GM18873 (cell line): ENCODE data around the gene GYS2.

Source experiments
- ATAC-seq: cut with Tn5 transposase; IDR thresholded peaks from one replicate; pipeline ENCODE4 v1.9.1; 2021; ENCODE audit warnings: mild to moderate bottlenecking, moderate library complexity, moderate number of reproducible peaks; ENCODE audit not compliant: unreplicated experiment, low FRiP score

Gene GYS2

GRCh38 chr12:21559855-21560569 is 44.6 kb downstream of the GYS2 start:
- ATAC-seq = no peak

DNA sequence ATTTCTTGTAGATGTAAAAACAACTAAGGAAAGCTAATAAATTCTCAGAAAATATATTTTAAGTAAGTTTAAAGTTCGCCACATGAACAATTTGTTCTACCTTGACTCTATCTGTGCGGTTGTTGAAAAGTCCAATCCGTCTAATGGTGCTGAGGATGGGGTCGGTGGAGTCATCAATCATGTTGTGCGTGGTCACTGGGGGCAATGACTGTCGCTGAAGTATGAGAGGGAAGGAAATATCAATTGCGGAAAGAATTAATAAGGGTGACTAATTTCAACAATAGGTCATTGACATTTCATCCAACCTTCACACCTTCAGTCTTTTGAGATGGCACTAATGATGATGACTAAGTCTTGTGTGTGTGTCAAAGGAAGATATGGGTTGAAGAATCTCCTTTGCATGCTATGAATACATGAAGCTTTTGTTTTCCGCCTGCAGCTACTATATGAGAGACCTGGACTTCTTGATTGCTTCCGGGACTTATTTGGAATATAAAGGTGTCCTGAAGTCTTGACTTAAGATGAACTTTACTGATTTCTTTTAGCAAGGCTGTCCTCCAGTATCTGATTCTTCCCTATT is 46.5 kb downstream of the GYS2 start:
- no peak for ATAC-seq

DNA sequence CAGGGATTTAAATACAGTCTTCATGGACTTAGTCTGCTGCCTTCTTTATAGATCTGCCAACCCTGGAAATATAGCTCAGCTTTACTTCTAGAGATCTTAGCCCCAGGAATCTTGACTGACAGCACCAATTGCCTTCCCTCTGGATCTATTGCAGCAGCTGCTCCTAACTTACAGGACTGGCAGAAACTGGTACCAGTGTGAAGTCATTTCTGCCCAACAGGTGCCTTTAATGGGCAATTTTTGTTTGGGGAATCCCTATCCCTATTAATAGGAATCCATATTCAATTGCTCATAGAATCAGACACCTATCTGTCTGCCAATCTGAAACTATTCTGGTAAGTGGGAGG is 51.3 kb downstream of the GYS2 start:
- no peak for ATAC-seq

DNA sequence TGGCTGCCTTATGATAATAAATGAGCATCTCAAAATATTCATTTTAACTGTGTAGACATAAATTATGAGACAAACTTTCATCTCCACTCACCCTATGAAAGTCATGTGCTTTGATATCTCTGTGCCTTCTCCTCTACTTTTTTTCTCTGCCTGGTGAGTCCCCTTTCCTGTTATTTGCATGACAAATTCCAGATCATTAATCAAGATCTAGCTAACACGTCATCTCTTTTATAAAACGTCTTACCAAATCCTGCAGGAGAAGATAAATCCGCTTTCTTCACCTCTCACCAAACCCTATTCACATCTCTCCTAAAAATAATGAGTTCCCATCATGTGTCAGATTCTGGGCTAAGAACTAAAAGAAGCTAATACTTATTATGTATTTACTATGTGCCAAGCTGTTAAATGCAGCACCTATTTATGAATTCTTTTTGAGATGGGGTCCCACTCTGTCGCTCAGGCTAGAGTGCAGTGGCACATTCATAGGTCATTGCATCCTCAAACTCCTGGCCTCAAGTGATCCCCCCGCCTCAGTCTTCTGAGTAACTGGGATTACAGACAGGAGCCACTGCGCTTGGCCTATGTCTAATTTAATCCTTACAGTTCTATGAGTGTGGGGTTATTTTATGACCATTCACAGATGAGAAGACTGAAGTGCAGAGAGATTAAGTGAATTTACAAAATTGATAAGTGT is 51.9 kb downstream of the GYS2 start:
- ATAC-seq = no peak

DNA sequence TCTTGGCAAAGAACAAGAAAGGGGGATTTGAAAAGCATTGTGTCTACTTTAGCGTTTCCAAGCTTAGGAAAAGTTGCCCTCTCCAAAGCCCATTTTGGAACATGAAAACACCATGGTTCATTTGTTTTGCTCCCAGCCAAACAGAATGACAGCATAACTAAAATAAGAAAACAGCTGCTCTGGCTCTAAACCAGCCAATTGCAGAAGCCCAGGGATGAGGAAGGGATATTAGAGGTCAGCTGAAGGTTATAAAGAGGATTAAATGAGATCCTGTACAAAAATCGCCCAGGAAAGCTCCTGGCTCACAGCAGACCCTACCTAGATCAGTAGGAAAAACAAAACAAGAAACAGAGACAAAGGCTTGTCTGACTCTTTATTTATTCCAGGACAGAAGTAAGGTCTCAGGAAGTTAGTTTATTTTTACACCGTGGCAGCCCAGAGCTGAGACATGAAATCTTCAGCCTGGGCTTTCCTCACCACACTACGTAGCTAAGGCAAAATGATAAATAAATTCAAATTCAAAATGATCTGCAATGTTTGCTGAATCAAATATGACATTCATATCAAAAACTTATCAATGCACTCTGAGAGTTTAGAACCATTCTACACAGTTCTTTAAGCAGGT is 52.7 kb downstream of the GYS2 start:
- ATAC-seq = no peak

- ATAC-seq = no peak
Observed at GRCh38 chr12:21547437-21547836, 57.2 kb downstream of the GYS2 start.

DNA sequence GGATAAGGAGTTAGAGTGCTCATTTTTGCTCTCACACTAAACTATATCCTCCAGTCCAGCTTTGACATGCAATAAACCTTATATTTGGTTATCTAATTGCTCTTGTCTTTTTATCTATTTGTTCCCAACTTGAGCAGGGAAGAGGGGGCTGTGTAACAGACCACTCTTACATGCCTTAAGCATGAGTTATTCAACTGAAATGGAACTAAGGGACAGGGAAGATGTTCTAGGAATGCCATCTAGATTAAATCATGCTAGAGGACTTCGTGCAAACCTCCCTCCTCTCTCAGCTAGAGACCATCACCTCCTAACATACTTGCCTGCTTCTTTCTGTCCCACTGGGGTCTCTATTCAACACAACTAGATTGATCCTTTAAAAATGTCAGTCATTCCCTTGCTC is 57.9 kb downstream of the GYS2 start:
- ATAC-seq = no peak

- no peak for ATAC-seq
Observed at GRCh38 chr12:21545557-21545956, 59.1 kb downstream of the GYS2 start.

- no peak for ATAC-seq
Observed at GRCh38 chr12:21543151-21543550, 61.5 kb downstream of the GYS2 start.

DNA sequence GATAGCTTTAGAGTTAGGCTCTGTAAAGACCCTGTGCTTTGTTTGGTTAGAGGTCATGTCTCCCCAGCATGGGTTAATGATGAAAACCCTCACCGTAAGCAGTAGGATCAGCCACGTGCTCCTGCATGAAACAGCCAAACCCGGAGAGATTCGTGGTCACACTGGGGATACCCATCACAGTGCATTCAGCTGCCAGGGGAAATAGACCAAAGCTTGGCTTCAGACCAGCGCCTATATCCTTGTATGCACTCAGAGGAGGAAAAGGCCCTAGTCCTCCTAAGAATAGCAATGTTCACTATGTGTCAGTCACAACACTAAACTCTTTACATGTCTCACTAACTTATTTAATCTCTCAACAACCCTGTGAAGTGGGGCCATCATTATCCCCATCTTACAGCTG is 62.2 kb downstream of the GYS2 start:
- ATAC-seq = no peak

- no peak for ATAC-seq
Observed at GRCh38 chr12:21541773-21542172, 62.9 kb downstream of the GYS2 start.

DNA sequence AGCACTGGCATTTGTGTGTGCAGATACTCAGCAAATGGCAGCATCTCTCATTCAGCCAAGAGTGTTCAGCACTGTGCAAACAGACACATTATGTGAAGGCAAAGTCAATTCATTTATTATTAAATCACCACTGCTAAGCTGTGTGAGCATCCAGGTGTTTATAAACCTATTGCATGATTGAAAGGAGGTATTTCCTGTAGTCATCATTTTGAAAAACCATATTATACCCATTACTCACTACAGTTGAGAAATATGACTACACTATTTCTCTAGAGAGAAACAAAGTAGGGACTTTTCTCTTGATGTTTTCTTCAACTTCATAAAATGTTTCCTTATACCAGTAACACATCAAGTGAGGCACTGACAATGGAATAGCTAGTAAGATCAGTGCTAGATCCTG is 64.8 kb downstream of the GYS2 start:
- ATAC-seq = no peak

- no peak for ATAC-seq
Observed at GRCh38 chr12:21538061-21538653, 66.5 kb downstream of the GYS2 start.

DNA sequence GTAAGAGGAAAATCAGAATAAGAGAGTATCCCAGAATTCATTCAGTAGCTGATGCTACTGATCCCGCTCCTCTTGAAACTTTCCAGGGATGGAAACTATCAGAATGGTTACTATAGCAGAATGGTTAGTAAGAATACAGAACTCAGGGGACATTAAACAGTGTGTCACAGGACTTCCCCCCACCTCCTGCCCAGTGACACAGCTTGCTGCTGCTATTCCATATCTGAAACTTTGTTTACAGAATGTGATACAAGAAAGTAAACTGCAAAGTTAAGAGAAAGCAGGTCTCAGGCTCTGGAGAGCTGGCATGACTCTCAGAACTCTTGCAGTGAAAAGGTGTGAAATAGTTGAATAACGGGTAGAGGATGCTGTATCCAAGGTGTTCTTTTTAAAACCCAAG is 75.2 kb downstream of the GYS2 start:
- no peak for ATAC-seq

GRCh38 chr12:21528953-21529352 is 75.7 kb downstream of the GYS2 start:
- ATAC-seq = no peak

DNA sequence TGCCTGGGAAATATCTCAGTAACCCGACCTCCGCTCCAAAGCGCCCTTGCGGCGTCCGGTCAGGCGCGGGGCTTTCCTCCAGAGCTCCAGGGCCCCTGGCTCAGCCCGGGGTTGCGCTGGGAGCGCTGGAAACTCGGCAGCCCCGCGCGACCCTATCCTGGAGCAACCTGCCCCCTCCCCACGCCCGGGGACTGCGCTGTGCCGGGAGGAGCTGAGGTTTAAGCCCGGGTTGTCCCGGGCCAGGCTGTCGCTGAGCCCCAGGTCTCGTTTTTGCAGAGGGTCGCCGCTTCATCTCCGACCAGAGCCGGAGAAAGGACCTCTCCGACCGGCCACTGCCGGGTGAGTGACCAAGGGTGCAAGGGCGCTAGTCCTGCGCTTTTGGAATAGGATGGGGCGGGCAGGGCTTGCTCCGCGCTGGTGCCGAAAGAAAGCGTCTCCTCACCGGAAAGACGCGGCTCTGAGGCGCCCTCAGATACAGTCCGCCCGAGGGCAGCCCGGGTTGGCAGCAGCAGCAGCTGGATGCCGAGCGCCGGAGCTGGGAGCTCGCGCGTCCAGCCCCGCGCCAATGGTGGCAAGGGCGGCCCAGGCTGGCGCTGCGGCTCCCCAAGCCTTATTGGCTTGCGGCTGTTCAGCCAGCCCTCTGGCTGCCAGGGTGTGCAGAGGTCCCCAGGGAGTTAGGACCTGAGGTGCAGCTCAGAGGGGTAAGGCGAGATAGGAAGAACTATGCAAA is 77.0 kb downstream of the GYS2 start:
- peak; percentile 96 for ATAC-seq

- no peak for ATAC-seq
Observed at GRCh38 chr12:21526721-21527345, 77.8 kb downstream of the GYS2 start.

DNA sequence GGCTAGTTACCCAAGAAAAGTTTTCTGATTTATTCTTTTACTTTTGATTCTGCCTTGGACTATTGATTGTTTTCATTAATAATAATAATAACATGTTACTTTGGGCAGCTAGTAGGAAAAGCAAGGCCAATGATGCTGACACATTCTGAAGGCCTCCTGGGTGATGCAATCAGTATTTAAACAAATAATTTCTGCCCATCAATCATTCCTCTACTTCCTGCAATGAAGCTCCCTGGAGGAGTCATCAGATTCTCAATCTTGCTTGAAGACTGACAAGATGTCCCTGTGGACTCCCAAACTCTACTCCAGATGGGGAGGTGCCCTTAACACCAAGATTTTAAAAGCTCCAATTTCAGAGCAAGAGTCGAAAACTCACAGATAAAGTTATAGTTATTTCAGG is 78.6 kb downstream of the GYS2 start, which contains the start of gene SPX:
TSS of gene SPX (plus strand) at position 244 of the 400 bp plus-strand sequence. CDS start 177 bp downstream, outside the sequence.
- ATAC-seq = no peak

- ATAC-seq = no peak
Observed at GRCh38 chr12:21523148-21523547, 81.5 kb downstream of the GYS2 start.

DNA sequence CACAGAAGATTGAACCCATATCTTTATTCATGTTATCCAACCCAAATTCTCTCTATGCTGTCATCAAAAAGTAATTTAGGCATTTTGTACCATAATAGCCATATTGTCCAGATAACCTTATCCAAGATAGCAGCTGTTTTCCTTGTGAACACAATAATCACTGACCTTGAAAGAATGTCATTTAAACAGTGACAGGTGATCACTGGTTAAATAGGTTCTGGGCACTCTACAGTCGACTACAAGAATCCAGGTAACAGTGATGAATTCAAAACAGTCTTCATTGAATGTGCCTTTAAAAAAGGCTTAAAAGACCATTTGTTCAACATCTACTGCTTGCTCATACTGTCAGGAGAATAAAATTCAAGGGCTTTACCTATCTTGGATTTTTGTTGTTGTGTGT is 83.1 kb downstream of the GYS2 start:
- no peak for ATAC-seq
